CD4-positive, alpha-beta T cell treated with Interleukin-21 for 1 hour (primary cell): ENCODE results near the gene ENTPD3.
A peak's percentile ranks its signal among the peaks of the same experiment; 100 is the strongest.

ENCODE experiments used
- DNase-seq: peaks from one replicate; pipeline ENCODE4 v3.0.0-alpha.2; 2020

The ENTPD3 gene

GRCh38 chr3:40387001-40387894 lies at the start of gene ENTPD3:
ENTPD3 (plus strand) TSS chr3:40387184; CDS start chr3:40388058, 874 bp downstream.
- DNase-seq, result peak; percentile 20

DNA sequence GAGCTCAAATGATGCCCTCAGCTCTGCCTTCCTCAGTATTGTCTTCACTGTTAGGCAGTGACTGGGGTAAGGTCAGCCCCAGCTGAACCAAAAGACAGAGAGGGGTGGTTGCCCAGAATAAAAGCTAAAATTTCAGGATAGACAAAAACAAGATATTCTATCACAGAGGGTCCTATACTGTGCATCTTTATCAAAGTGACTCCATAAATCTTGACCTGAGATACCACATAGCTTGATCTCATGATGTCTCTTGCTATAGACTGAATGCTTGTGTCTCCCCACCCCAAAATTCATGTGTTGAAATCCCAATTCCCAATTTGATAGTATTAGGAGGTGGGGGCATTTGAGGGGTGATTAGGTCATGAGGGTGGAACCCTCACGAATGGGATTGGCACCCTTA lies 47.1 kb upstream of the ENTPD3 start:
- DNase-seq, result no peak

GRCh38 chr3:40340541-40341170 lies 46.3 kb upstream of the ENTPD3 start:
- DNase-seq, result no peak

DNA sequence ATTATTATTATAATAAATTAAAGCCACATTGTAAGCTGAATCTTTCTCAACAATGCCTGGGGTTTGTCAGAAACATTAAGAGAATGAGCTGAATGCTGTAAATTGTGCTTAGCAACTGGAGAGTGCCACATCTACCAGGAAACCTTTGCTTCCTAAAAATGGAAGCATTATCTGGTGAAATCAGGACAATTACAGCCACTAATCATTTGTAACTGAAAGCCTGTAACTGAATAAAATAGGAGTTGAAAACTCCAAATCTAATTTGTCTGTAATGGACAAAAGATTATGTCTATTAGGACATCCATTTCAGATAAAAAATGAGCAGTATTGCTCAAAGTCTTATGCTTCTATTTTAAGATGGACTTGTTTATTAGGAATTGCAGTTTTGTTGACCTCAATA lies 45.3 kb upstream of the ENTPD3 start:
- DNase-seq, result no peak

DNA sequence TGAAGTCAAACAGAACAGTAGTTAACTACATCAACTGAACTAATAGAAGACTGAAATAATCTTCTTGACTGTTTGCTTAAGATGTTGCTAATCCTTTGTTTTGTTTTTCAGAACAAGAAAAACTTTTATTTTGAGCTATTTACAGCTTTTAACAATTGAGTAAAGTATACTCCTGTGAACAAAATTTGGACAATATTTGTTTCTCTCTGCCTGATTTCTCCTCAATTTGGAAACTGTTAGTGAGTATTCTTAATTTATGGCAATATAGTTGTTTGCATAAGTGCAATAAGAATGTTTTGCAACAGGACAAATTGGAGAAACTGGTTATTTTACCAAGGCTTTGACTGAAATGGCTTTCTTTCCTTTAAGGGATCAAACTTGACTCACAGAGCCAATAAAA lies 36.5 kb upstream of the ENTPD3 start:
- DNase-seq, result no peak

- no peak for DNase-seq
Observed at GRCh38 chr3:40355410-40355809, 31.6 kb upstream of the ENTPD3 start.

DNA sequence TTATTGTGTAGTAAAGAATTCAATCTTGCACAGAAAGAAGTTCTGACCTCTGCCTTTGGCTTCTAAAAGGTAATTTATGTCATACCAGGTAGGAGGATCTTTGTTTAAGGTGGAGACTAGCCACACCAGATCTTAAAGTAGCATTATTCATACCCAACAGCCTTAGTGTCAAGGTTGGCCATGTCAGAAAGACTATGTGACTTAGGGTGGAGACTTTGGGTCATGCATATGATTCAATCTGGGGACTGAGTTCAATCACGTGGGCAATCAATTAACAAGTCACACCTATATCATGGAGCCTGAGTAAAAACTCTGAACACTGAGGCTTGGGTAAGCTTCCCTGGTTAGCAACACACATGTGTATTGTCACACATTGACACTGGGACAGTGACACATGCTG lies 28.5 kb upstream of the ENTPD3 start:
- DNase-seq, result no peak

- DNase-seq, result no peak
Observed at GRCh38 chr3:40363674-40364073, 23.3 kb upstream of the ENTPD3 start.

DNA sequence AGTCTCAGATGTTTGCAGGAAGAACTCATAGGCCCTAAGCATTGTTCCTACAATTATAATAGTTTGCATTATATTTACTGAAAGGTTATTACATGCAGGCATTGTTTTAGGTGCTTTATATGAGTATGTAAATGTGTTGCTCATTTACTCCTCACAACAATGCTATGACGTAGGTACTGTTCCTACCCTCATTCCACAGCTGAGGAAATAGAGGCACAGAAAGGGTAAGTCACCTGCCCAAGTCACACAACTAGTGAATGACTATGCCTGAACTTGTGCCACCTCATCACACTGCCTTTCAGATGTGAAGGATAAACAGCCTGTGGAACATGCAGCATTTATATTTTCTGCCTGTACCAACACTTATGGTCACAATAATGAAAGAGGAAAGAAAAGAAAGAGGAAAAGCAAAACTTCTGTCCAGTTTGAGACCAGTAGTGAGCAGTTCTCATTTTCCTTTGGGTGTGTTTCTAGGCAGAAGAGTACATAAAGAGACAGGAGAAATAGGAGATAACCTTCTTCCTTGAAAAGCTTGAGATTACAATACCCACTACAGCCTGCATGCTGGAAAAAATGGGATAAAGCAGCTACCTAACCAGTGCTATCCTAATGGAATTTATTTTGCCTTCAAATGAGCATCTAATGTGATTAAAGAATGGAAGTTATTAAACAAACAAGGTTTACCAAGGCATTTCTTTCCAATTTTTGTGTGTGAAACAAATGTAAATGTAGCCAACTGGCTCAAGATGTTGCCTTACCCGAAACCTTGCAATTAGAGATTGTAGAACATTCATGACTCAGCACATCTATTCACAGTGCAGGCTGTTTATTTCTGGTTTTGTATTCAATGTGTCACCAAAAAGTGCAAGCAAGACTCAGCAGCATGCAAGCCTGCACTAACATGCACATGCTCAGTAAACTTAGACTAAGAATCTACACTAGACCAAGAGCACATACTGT lies 20.5 kb upstream of the ENTPD3 start:
- no peak for DNase-seq

DNA sequence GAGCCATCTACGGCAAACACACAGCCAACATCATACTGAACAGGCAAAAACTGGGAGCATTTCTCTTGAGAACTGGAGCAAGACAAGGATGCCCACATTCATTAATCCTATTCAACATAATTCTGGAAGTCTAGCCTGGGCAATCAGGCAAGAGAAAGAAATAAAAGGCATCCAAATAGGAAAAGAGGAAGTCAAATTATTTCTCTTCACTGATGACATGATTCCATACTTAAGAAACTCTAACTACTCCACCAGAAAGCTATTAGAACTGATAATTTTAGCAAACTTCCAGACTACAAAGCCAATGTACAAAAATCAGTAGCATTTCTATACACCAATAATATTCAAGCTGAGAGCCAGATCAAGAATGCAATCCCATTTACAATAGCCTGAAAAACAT lies 17.3 kb upstream of the ENTPD3 start:
- no peak for DNase-seq

DNA sequence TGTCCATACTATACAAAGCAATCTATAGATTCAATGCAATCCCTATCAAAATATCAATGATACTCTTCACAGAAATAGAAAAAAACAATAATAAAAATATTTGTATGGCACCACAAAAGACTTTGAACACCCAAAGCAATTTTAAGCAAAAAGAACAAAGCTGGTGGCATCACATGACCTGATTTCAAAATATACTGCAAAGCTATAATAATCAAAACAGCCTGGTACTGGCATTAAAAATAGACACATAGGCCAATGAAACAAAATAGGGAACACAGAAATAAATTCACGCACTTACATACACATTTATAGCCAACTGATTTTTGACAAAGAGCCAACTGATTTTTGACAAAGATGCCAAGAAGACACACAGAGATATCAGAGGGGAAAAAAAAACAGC lies 9.2 kb upstream of the ENTPD3 start:
- no peak for DNase-seq

DNA sequence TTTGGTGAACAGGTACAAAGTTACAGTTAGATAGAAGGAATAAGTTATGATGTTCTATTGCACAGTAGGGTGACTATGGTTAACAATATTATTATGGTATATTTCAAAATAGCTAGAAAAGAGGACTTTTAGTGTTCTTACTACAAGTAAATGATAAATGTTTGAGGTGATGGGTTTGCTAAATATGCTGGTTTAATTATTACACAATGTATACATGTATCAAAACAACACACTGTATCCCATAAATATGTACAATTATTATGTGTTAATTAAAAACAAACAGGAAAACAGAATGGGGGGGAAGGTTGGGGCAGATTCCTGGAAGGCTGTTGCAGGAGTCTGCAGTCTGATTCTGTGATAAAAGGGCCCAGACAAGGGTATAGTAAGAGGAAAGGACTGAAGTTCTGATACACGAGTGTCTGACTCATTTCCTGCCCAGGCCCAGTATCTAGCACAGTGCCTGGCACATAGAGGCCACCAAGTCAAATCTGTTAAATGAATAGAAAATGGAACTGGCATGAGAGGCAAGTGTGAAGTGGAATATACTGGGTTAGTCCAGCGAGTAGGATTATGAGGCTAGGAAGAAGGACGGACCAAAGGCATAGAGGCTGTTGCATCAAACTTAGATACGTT lies 7.2 kb upstream of the ENTPD3 start:
- no peak for DNase-seq

GRCh38 chr3:40381904-40382616 lies 4.9 kb upstream of the ENTPD3 start:
- DNase-seq, result no peak

GRCh38 chr3:40382617-40382979 lies 4.4 kb upstream of the ENTPD3 start:
- no peak for DNase-seq

- DNase-seq, result no peak
Observed at GRCh38 chr3:40386213-40386612, 771 bp upstream of the ENTPD3 start.

DNA sequence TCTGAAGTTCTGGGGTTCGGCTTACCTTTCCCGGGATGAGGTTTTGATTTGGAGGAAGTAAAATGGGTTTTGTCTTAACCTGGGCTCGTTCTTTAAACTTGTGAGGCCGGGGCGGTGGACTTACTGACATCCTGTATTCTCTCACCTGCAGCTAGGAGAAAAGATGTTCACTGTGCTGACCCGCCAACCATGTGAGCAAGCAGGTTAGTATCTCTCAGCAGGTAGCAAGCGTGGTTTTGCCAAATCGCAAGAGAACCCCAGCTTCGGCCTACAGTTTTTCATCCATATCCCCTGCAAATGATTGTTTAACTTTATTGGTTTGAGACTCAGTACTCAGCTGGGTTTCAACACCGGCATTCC lies 891 bp downstream of the ENTPD3 start:
- DNase-seq, result no peak

DNA sequence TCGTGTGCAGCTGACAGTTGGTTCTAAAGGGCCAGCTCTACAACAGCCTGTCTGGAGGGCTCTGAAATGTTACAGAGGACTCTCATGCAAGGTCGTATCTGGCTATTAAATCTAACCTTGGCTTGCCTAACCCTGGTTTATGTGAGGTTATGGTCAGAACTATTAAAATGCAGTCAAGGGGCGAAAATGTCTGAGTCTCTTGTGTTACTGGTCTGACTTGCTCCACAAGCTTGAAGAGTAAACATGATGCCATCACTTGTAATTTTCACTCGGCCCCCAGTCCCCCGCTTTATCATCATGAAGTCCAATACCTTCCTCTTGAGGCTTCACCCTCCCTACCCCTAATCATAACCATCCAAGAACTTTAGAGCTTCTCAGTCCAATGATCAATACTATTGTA lies 9.4 kb downstream of the ENTPD3 start:
- DNase-seq, result no peak

- DNase-seq, result no peak
Observed at GRCh38 chr3:40397129-40397528, 10.1 kb downstream of the ENTPD3 start.

- DNase-seq, result no peak
Observed at GRCh38 chr3:40397912-40398311, 10.9 kb downstream of the ENTPD3 start.

DNA sequence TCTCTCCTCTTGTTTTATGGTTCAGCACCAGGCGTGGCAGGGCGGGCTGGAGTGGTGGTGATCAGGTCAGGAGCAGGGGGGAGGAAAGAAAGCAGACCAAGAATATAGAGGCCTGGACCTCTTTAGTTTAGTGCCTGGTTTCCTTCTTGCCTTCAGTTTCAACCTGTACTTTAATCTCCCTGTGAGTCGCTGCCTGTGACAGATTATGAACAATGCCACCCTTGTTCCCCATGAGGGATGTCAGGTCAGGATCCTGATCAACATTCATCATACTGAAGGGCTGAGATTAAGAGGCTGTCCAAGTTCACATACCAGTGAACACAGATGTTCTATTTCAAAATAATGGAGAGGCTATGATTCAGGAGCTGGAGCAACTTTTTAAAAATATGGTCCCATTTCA lies 11.4 kb downstream of the ENTPD3 start:
- DNase-seq, result no peak

- no peak for DNase-seq
Observed at GRCh38 chr3:40404591-40405198, 17.7 kb downstream of the ENTPD3 start.

DNA sequence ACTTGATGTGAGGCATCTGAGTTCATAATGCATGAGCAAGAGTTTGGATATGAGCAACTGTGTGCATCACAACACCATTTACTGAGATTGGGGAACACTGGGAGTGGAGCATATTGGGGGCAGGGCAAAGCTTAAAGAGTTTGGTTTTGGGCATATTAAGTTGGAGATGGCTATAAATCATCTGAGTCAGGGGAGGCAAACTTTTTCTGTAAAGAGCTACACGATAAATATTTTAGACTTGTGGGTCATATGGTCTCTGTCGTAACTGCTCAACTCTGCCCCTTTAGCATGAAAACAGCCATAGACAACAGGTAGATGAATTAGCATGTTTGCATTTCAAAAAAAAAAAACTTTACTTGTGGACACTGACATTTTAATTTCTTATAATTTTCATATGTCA lies 20.0 kb downstream of the ENTPD3 start:
- no peak for DNase-seq
